Tibial nerve (tissue), 4 donors: ENCODE measurements around the gene PHKB.

ENCODE experiments used
- CTCF ChIP-seq, 5 experiments: fragments of 200-600 bp in 3 of 5; fragments of 450-650 bp in 2 of 5; sonication (generic) in 3 of 5; IDR thresholded peaks; one replicate each; pipeline ENCODE4 v1.5.1; 2016 to 2019; ENCODE audit warnings: antibody characterized with exemption in 5 of 5, mild to moderate bottlenecking in 3 of 5, moderate library complexity in 2 of 5
- EP300 ChIP-seq, 2 donors: sonication (generic); formaldehyde crosslinking; IDR thresholded peaks; one replicate each; pipeline ENCODE4 v1.6.1; 2017; ENCODE audit warnings: antibody characterized with exemption in 2 of 2, mild to moderate bottlenecking in 1 of 2
- POLR2A ChIP-seq, 2 donors: fragments of 450-650 bp; IDR thresholded peaks; one replicate each; pipeline ENCODE4 v1.6.1; 2017; ENCODE audit warnings: antibody characterized with exemption in 2 of 2, mild to moderate bottlenecking in 2 of 2, moderate library complexity in 2 of 2

GRCh38 chr16:47643323-47644000 is 182.3 kb downstream of the PHKB start:
- TF ChIP-seq POLR2A (IDR thresholded peaks at IDR 0.05) (no peak), CTCF (IDR thresholded peaks at IDR 0.05) (no peak), EP300 (IDR thresholded peaks at IDR 0.05) (no peak)
